GM21528 (cell line): ENCODE measurements around the gene EPS8L3.
"Not testable (repeated sequence)": the region's sequence is repeated elsewhere in the genome, so short reads cannot be mapped to it uniquely, and the experiment has no call there.

Source experiments
- ATAC-seq: cut with Tn5 transposase; IDR thresholded peaks from one replicate; pipeline ENCODE4 v1.9.1; 2021; ENCODE audit warnings: mild to moderate bottlenecking, moderate library complexity; ENCODE audit not compliant: unreplicated experiment, low FRiP score

EPS8L3 gene

DNA sequence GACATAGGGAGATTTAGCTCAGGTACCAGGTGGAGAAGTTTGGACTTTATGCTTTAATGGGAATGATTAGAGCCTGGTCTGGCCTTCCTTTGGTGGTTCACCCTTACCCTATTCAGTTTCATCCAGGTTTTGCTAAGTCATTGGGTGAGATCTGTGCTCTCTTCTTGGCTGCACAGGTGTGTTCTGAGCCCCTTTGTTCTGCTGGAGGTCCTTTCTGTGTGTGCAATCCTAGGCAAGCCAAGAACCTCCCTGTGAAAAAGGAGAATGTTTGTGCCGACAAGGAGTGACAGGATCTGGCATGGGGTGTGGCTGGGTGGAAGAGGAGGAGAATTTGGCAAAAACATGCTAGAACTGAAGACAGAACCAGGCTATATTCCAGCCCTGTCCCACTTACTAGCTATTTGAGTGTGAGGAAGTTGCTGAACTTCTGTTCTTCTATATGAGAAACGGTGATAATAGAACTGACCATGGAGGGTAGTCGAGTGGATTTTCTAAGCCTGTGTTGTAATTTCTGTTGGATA is 47.1 kb downstream of the EPS8L3 start:
- no peak for ATAC-seq

DNA sequence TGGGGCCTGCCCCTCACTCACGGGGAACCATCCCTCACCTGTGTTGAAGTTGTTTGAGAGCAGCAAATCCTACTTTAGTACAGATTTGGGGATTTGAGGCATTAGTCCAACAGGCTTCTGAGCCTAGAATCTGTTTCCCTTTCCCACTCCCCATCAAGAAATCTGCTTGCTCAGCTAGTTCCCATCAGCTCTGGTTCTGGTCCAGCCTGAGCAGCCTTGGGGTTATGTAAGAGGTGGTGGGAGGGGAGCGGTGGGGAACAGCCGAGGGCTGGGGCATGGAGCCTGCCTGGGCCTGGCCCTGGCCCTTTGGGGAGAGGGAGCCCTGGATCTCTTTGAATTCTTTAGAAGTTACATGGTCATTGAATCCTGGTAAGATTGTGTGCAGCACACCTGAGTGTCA is 47.6 kb downstream of the EPS8L3 start:
- no peak for ATAC-seq

DNA sequence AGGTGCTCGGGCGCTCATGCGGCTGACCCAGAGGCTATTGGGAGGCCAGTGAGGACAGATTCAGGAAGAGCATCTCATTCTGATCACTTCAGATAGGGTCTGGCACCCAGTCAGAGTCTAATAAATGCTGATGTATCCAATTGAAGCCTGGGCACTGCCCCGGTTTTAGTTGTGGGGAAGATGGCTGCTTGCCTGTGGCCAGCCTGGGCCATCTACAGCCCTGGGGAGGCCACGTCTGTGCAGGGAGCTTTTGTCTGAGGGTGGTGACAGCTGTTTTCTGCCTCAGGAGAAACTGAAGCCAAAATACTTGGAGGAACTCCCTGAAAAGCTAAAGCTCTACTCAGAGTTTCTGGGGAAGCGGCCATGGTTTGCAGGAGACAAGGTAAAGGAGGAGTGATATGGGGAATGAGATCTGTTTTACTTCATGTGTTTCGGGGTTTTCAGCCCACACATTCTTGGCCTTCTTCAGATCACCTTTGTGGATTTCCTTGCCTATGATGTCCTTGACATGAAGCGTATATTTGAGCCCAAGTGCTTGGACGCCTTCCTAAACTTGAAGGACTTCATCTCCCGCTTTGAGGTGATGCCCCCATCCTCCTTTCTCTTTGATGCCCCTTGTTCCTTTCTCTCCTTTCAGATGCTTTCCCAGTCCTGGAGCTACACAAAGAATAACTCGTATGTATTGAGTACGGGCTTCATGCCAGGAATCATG is 48.9 kb downstream of the EPS8L3 start:
- no peak for ATAC-seq

DNA sequence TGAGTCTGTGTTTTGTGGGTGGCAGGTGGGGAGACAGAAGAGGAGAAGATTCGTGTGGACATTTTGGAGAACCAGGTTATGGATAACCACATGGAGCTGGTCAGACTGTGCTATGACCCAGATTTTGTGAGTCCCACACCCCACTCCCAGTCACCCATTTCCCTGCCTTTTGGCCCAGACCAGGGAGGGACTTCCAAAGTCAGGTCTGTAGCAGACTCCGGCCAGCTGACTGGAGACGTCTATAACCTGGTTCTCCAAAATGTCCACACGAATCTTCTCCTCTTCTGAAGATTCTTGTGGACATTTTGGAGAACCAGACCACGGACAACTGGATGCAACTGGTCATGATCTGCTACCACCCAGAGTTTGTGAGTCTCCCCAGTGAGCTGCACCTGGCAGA is 50.1 kb downstream of the EPS8L3 start:
- no peak for ATAC-seq

DNA sequence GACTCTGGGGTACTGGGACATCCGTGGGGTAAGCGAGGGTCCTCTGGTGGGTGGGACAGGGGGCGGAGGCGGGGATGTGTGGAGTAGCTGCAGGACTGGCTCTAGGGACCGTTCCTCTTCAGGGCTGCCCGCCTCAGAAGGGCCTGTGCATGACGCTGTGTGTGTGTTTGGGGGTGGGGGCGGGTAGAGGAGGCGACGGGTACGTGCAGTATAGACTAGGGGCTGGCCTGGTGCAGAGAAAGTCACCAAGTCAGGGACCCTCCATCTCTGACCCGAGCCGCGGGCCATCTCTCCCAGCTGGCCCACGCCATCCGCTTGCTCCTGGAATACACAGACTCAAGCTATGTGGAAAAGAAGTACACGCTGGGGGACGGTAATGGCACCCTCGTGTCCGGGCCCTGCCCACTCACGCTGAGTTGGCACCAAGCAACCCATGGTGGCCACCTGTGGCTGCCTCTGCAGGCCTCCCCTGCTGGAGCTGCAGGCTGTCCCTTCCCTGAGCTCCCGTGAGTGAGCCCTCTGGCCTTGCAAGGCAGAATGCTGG is 51.3 kb downstream of the EPS8L3 start:
- ATAC-seq = no peak

DNA sequence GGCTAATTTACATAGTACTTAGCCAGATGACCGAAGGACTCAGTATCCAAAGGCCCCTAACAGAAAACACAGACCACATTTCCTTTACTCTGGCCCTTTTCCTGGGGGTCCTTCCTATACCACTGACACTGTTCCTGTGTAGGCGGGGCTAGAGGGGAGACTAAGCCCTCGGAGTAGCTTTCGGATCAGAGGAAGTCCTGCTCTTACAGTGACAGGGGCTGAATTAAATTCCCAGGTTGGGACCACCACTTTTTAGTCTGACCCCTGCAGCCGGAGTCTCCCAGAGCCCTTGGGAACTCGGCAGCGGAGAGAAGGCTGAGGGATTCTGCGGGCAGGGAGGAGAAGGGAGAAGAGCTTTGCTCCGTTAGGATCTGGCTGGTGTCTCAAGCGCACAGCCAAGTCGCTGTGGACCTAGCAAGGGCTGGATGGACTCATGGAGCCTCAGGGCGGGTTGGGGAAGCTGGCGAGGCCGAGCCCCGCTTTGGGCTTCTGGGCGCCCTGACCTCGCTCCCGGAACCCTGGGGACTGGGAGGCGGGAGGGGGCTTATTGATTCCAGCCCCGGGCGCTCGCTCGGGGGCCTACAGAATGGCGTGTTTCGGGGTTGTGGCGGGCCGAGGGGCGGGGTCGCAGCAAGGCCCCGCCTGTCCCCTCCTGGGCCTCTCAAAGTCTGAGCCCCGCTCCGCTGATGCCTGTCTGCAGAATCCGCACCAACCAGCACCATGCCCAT is 52.0 kb downstream of the EPS8L3 start, which contains the start of gene GSTM5:
Gene GSTM5 (plus strand): TSS at position 659 of the 728 bp plus-strand sequence. CDS start 62 bp downstream, at position 721.
- ATAC-seq = not testable (repeated sequence)

DNA sequence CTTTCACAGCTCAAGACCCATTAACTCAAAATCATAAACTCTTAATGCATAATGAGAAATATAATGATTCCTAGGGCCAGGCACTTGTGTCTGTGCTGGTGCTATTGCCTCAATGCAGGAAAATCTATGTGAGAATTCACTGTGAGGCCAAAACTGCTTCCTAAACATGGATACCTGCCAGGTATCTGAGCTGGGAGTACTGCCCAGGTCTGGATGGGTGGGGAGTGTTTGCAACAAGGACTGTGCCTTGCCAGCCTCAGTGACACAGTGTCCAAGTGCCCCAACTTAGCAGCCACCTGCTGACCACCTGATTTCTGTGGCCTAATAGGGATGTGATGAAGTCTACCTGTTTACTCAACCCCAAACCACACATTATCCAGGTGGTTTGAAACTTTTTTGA is 53.9 kb downstream of the EPS8L3 start:
- not testable (repeated sequence) for ATAC-seq

DNA sequence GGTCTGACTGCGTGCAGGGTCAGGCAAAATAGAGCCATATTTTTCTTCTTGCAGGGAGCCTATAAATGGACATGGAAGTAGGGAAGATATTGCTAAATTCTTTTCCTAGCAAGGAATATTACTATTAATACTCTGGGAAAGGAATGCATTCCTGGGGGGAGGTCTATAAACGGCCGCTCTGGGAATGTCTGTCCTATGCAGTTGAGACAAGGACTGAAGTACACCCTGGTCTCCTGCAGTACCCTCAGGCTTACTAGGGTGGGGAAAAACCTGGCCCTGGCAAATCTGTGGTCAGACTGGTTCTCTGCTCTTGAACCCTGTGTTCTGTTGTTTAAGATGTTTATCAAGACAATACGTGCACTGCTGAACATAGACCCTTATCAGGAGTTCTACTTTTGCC is 54.8 kb downstream of the EPS8L3 start:
- not testable (repeated sequence) for ATAC-seq

DNA sequence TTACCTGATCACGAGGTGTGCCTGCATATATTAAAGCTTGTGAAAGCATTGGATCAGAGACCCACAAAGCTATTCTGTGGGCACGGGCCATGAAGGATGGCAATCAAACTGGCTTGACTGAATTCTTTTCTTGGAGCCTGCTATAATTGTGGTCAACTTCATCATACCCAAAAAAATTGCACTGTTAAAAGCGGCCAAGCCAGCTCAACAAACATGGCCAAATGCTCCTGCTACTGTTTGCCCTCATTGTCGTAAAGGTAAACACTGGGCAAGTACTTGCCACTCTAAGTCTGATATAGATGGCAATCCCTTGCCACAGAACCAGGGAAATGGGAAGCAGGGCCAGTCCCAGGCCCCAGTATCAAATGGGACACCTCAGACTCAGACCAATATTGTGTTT is 58.3 kb downstream of the EPS8L3 start:
- ATAC-seq = no peak

DNA sequence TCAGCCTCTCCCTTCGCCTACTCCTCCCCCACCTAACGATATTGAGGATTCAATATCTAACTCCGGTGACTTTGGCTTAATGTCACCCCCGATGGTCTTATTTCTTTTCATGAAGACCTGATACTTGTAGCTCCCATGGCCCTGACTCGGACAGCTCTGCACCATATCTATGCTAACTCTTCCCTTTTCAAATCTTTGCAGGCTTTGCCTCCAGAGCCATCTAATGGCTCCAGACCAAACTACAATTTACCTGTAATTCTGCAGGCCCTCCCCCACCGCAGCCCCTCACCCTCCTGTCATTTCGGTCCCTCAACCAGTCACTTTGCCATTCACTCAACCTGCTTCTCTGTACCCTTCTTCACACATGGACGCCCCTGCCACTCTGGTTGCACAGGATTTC is 59.5 kb downstream of the EPS8L3 start:
- no peak for ATAC-seq

DNA sequence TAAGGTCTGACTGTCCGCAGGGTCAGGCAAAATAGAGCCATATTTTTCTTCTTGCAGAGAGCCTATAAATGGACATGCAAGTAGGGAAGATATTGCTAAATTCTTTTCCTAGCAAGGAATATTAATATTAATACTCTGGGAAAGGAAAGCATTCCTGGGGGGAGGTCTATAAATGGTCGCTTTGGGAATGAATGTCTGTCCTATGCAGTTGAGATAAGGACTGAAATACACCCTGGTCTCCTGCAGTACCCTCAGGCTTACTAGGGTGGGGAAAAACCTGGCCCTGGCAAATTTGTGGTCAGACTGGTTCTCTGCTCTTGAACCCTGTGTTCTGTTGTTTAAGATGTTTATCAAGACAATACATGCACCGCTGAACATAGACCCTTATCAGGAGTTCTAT is 60.8 kb downstream of the EPS8L3 start:
- ATAC-seq = not testable (repeated sequence)
